SK-N-DZ (cell line): Measurements from ENCODE around the gene IFI6.
A peak's percentile ranks its signal among the peaks of the same experiment; 100 is the strongest.

ENCODE experiments used
- DNase-seq: peaks from one replicate; pipeline ENCODE4 v3.0.0-alpha.2; 2015; ENCODE audit warnings: low spot score

The IFI6 gene

DNA sequence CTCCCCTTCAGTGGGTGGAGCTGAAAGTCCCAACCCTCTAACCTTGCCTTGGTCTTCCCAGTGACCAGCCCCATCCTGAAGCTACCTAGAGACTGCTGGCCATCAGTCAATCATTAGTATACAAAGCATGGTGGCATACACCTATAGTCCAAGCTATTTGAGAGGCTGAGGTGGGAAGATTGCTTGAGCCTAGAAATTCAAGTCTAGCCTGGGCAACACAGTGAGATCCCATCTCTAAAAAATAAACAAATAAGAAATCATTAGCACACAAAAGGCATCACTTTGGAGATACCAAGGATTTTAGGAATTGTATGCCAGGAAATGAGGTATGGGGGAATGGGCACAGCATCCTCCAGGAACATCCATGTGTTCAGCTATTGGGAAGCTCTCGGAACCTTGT lies 4.4 kb upstream of the IFI6 start:
- no peak for DNase-seq

DNA sequence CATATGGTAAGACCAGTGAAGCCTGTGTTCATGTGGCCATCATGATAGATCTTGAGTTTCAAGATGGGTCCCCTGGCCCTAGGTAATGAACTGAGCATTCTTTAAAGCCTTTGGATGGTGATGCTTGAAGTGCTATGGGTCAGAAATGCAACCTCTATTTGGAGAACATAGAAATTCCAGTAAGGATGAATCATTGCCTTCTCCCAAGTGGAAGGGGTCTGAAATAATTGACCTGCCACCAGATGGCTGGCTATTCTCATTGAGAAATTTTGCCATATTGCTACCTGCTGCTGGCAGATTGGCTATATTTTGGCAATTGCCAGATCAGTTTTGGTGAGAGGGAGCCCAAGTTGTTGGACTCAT lies 739 bp upstream of the IFI6 start:
- no peak for DNase-seq

DNA sequence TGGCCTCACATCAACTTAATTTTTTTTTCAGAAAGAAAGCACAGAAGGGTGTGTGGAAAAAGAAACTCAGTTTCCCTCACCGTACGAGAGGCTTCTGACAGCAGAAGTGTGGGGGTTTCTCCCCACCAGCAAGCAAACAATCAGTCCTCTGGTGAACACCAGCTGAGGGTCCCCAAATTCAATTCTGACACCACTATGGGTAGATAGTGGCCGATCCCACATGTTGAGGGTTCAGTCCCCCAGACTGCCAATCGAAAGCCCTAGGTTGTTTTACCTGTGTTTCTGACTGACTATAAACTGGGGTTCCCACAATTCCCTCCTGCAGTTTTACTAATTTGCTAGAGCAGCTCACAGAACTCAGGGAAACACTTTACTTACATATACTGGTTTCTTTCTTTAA lies 2.1 kb downstream of the IFI6 start:
- no peak for DNase-seq

DNA sequence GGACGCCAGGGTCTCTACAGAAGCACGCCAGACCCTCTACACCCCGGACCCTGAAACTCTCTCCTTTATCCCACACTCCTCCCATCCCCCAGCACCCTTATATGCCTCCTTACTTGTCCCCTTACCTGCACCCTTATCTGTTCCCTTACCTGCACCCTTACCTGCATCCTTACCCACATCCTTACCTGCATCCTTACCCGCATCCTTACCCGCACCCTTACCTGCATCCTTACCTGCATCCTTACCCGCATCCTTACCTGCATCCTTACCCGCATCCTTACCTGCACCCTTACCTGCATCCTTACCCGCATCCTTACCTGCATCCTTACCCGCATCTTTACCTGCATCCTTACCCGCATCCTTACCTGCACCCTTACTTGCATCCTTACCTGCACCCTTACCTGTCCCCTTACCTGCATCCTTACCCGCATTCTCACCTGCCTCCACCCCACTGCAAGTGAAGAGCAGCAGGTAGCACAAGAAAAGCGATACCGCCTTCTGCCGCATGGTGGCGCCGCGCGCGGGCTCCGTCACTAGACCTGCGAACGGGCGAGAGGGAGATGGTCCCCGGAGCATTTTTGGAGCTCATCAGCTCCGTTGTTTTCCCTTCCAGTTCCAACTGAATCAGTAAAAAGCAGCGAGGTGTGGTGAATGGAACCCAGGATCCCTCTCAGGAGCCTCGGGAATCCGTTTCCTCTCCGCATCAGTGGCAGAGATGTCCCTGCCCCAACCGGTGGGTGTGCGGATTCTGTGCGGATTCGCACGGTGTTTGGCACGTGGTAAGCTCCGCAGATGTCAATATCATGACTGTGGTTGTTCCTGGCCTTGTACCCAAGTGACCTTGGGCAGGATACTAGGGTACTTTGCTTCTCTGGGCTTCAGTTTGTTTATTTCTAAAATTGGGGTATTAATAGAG lies 2.9 kb downstream of the IFI6 start:
- peak; percentile 43 for DNase-seq

DNA sequence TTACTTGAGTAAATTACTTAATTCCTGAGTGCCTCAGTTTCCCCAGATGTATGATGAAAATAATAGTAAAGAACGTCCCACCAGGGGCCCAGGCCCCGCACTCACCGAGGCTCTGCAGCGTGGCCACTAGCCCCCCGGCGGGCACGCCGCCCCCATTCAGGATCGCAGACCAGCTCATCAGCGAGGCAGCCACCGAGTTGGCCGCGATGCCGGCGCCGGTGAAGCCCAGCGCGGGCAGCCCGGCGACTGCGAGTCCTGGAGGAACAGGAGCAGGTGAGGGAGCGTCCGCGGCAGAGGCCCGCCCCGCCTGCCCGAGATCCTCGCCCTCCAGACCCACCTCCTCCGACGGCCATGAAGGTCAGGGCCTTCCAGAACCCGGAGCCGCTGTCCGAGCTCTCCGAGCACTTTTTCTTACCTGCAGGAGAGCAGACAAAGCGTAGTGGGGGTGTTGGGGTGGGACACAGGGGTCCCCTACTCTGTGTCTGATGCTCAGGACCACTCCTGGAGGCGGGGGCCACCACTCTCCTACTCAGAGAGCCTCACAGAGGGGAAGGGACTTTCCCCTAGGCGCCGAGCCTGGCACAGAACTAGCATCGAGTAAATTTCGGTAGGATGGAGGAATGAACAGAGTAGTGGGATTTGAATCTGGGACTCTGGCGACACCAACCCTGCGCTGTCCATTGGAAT lies 3.7 kb downstream of the IFI6 start:
- DNase-seq: no peak

DNA sequence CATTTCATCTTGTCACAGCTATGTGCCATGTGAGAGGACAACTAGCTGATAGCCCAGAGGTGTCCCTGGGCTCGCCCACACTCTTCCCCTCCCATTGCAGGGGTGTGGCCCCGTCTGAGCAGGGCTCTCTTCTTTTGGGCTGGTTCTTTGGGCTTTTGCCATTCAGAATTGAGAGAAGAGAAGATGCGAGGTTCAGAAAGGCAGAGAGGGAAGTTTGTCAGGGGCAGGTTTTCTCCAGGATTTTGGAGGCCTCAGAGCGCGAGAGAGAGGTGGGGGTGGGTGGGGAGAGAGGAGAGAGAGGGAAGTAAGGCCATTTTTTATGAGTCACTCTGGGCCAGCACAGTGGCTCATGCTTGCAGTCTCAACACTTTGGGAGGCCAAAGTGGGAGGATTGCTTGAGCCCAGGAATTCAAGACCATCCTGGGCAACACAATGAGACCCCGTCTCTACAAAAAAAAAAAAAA lies 5.2 kb downstream of the IFI6 start:
- DNase-seq: no peak

DNA sequence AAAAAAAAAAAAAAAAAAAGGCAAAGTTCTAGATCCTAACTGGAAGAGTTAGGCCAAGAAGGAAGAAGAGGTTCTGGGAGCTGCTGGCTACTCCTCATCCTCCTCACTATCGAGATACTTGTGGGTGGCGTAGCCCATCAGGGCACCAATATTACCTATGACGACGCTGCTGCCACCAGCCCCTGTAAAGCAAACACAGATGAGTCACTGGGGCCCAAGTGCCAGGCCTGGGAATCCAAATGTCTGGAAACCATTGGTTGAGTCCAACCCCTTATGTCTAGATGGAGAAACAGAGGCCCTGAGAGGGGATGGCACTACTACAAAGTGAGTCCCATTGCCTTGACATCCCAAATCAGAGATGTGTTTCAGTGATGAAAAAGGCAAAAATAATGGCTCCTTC lies 5.7 kb downstream of the IFI6 start:
- no peak for DNase-seq

DNA sequence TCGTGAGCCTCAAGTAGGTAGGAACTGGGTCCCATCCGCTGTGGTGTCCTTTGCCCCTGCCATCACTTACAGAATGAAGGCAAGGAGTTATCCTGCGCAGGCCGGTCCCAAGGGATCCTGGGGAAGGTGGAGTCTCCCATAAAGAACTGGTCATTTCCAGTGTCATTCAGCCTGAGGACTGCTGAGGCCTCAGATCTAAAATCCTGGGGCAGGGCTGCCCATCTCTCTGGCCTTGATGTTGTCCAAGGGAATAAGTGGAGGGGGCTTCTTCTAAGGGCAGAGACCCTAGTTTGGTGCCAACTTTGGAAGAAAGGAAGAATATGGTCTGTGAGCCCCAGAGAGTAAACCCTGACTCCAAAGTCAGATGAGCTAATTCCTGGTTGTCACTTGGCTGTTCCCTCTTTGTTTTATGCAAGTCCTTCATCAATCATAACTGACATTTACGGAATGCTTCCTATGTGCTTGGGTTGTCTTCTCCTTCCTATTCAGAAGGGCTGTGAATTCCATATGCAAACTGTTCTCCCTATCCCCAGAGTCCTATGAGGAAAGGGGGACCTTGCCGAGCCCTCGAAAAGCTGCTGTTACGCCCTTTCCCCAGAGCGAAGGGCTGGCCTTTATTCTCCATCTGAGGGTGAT lies 6.9 kb downstream of the IFI6 start:
- DNase-seq: no peak

DNA sequence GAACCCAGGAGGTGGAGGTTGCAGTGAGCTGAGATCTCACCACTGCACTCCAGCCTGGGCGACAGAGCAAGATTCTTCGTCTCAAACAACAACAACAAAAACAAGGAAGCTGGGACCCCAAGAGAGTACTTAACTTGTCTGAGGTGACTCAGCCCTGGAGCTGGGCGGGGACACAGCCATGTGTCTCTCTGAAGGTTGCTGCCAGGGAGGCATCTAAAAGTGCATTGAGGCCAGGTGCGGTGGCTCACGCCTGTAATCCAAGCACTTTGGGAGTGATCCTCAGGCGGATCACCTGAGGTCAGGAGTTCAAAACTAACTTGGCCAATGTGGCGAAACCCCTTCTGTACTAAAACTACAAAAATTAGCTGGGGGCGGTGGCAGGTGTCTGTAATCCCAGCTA lies 7.7 kb downstream of the IFI6 start:
- no peak for DNase-seq

DNA sequence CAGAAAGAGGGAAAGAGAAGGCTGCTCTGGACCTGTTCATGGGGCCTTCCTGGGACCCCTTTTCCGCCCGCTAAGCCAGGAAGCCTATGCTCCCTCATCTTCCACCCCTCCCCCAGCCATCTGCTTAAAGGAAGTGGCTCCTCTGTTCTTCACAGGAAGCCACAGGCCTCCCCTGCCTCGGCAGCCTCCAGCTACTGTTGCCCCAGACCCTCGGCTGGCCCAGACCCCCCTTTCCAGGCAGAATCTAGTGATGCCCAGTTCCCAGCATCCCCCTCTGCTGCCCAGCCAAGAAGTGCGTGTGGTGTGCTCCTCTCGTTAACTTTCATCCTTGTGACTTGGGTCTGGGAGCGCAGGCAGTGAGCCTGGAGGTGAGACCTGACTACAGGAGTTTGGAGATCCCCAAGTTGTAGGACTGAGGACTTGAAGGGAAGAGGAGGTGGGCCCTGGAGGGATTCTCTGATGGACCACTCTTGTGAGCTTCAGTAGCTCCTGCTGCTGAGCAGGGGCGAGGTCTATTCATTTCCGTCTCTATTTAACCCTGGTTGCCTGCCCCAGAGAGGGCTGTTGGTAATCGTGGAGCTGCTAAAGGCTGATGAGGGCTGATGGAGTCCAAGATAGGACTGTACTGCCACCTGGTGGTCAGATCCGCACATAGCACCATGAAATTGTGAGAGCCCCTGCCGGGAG lies 9.1 kb downstream of the IFI6 start:
- peak; percentile 80 for DNase-seq

DNA sequence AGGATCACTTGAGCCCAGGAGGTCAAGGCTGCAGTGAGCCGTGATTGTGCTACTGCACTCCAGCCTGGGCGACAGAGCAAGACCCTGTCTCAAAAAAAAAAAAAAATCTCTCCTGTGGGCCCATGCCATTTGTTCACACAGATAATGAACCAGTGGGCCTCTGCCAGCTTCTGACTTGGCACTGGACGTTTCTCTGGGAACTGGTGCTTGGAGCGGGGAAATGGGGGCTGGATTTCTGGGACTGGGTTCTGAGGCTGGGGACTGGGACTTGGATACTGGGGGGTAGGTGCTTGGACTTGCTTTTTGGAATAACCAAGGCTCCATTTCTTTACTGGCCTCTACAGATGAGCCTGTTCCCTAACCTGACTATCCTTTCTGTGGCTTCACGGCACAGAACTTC lies 9.7 kb downstream of the IFI6 start:
- DNase-seq: no peak

DNA sequence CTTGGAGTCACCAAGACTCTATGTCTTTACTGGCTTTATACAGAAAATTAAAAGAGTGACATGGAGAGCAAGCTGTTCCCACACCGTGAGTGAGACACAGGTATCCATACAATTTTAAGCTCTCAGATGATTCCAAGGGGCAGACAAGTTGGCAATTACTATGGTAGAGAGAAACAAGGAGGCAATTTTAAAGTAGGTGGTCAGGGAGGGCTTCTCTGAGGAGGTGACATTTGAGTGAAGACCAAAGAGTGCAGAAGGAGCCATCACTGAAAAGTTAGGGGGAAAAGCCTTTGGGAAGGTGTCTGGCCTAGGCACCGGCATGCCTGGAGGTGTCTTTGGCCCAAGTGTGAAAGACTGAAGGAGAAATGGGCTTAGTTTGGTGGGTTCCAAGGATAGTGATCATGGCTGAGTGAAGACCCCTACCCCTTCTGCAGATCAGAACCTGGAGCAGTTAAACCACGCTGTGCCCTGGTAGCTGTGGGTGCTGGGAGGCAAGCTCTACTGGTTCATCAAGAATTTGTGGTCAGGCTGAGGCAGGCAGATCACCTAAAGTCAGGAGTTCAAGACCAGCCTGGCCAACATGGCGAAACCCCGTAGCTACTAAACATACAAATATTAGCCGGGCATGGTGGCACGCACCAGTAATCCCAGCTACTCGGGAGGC lies 10.4 kb downstream of the IFI6 start:
- no peak for DNase-seq

DNA sequence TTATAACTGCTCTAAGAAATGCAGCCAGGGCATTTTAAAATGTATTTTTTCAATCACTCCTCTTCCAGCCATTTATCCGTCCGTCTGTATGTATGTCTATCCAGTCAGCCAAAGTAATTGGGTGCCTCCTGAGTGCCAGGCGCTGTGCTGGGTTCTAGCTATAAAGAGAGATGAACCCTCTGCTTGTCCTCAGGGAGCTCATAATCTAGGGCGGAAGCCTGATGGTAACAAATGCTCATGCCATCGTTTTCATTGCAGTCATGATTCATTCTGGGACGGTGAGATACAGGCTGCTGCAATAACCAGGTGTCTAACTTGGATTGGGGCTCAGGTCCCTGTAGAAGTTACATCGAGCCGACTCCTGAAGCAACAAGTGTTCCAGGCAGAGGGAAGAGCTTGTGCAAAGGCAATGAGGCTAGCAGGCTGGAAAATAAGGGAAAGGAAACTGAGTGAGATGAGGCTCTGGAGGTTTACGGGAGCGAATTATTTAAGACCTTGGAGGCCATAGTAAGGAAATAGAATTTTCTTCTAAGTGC lies 11.6 kb downstream of the IFI6 start:
- DNase-seq: no peak

DNA sequence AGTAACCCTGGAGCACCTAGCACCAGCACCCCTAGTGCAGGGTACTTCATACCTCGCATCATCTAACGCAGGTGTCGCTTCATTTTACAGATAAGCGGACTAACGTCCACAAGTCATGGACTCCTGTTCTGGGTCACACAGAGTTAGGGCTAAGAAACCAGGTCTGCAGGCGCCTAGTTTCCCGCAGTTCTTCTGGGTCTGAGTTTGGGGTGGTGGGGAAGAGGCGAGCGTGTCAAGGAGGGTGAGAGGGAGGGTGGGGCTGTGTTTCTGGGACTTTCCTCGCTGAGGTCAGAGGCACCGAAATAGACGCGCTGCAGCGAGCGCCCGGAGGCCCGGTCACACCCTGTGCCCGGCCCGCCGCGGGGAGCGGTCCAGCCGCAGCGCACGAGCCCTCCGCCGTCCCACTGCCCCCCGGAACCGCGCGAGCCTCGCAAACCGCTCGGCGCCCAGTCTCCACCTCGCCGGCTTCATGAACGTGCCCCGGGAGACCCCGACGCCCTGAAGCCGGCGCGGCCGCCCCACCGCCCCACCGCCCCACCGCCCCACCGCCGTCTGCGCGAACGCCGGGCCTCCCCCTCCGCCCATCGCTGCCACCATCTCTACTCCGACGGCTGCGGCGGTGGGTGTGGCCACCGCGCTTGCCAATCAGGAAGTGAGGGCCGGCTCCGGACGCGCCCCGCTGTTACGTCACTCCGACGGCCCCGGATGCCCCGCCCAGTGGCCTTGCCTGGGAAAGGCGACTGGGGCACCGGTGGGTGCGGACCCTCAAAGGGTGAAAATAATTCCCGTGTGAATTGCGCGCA lies 12.3 kb downstream of the IFI6 start:
- peak; percentile 76 for DNase-seq

DNA sequence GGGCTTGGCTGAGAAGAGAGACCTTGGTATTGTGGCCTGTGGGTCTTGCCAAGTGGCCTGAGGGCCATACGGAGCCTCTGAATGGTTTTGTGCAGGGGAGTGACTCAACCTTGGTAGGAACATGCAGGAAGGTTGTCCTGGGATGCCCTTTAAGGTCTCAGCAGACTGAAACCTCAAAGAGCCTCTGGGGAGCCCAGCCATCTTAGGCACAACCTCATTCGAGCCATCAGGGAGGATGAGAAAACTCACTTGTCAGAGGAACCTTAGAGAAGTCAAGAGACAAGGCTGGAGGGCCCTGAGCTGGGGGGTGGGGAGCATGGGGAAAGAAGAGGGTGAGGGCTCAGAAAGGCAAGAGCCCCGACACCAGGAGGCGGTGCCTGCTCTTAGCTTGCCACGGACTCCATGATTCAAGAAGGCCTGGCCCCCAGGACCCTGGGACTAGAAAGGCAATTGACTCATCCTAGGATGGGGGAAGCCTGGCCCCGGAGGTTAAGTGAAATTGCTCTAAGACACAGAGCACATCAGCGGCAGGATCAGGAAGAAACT lies 13.0 kb downstream of the IFI6 start:
- DNase-seq: no peak

DNA sequence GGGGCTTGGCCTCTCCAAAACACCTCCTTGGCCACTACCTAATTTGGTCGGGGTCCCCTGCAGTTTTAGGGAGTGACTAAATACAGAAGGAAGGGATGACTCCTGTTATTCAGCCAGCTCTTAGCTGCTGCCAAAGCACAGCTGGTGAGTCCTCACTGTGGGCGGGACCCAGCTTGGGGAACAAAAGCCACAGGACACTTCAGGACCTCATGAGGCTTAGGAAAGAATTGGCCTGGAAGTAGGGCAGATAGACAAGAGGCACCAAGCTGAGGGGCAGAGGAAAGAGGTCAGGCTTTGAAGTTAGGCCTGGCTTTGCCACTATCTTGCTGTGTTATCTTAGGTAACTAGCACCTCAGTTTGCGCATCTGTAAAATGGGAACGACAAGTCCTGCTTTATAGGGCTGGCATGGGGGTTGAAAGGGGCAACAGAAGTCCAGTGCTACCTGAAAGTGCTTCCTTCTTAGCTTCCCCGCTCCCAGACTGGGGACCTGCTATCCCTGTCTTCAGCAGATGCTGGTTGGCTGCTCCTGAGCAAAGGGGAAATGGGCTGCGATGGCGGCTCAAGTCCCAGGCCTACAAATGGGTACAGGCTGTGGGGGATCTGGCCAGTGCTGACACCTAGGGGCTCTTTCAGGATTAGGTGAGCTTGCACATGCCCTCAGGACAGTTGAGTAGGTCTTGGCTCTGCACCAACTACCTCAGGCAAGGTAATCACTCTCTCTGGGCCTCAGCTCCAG lies 15.7 kb downstream of the IFI6 start:
- no peak for DNase-seq

DNA sequence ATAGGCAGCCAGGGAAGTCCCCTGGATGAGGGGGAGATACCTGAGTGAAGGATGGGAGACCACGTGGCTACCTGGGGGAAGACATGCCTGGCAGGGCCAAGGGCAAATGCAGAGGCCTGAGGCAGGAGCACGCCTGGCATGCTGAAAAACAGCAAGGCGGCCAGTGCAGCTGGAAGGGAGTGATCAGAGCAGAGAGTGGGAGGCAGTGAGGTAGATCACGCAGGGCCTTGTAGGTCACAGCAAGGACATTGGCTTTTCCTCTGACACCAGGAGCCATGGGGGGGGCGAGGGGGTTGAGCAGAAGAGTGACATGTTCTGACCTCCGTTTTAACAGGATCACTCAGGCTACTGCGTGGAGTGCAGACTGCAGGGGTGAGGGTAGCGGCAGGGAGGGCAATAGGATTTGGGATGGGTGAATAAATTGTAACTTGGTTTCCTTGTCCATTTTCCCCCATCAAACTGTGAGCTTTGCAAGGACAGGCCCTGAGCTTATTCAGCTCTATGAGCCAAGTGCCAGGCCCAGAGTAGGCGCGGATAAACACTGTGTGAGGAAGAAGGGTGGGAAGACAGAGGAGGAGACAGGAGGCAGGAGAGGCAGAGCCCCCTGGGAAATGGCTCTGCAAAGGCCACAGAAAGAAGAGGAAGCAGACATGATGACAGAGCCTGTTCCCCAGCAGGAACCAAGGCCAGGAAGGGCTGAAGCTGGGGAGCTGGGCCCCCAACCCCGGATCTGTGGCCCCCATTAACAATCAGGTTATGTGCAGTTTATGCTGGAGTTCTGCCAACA lies 16.6 kb downstream of the IFI6 start:
- peak; percentile 26 for DNase-seq

DNA sequence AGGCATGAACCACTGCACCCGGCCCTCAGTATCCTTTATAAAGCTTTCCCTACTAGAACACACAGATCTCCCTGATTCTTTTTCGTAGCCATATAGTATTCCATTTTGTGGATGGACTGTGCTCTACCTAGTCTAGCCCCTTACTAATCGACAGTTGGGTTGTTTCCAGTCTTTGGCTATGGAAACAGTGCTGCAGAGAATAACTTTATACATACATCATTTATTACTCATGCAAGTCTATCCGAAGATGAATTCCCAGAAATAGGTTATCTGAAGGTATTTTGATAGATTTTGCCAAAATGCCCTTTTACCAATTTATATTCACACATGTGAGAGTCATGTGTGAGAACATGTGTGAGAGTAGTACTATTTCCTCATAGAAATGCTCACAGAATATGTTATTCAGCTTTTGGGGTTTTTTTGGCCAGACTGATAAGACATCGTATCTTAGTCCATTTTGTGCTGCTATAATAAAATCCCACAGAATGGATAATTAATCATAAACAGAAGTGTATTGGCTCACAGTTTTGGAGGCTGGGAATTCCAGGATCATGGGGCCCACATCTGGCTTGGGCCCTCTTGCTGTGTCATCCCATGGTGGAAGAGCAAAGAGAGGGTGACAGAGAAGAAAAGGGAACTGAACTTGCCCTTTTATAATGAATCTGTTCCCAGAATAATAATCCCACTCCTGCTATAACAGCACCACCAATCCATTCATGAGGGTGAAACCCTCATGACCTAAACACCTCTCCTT lies 19.7 kb downstream of the IFI6 start:
- no peak for DNase-seq
